HG03103 (cell line): ENCODE data around the gene PHACTR3.

Source experiments
- ATAC-seq: cut with Tn5 transposase; IDR thresholded peaks from one replicate; pipeline ENCODE4 v1.9.1; 2021; ENCODE audit warnings: low read depth; ENCODE audit not compliant: unreplicated experiment

PHACTR3 gene

GRCh38 chr20:59587570-59587969 is 16.8 kb upstream of the PHACTR3 start:
- ATAC-seq: no peak

DNA sequence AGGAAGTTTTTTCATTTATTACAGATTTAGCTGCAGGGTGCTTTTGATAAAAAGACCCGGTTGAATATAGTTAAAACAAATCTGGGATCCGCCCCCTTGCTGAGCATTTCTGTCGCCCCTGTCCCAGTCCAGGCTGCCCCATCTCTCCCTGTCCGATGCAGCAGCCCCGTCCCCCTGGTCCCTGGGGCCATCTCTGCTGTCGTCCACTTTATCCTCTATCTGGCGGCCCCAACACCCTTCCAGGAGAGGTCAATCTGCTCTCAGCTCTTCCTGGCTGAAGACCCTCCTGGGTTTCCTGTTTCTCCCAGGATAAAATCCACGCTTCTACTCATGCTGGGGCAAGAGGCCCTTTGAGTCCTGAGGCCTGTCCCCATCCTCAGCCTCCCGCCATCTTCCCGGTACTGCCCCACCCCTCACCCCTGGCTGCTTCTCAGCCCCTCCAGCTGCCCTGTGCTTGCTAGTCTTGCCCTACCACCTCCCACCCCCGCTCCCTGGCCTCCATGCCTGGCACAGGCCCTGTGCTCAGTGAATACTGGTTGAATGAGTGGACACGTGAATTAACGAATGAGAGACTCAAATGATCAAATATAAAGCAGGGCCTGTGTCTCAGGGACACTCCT is 16.0 kb upstream of the PHACTR3 start:
- no peak for ATAC-seq

DNA sequence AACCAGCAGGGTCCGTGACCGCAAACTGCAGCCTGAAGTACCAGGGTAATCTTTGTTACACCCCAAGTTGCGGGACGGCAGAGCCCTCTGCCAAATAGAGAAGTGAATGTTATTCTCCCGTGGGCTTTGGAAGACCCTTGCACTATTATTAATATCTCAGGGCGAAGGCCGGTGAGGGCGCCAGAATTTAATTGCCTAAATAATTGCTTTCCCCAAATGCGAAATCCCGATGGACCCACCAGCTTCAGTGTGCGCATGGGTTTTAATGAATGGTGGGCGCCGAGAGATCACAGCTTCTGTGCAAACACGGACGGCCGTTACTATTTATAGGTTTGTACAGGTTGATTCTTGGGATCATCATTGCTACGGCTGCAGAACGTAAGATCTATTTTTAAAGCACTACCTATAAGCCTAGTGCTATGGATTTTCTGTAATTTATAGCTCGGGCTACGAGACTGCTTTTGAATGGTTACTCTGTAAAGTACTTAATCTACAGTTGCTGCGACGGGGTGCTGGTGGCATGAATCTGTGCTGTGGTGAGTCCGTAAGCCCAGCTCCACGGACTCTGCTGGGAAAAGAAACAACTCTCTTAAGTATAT is 15.2 kb upstream of the PHACTR3 start:
- no peak for ATAC-seq

DNA sequence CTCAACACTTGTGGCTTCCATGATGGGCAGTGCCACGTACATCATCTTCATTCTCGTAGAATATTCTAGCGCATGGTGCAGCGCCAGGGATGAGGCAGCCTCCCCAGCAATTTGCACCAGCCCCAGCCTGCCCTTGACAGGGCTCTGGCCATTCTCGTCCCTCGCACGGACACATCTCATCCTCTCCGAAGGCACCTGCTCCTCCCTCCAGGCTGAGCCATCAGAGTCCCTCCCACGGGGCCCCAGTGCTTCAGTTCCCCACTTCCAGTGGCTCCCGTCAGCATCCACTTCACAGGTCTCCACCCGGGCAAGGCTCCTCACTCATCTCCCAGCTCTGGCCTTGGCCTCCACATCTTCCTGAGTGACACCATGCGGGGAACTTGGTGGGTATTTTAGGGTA is 13.3 kb upstream of the PHACTR3 start:
- ATAC-seq: no peak

GRCh38 chr20:59596690-59597089 is 7.7 kb upstream of the PHACTR3 start:
- ATAC-seq: no peak

GRCh38 chr20:59597240-59597639 is 7.1 kb upstream of the PHACTR3 start:
- ATAC-seq: no peak

DNA sequence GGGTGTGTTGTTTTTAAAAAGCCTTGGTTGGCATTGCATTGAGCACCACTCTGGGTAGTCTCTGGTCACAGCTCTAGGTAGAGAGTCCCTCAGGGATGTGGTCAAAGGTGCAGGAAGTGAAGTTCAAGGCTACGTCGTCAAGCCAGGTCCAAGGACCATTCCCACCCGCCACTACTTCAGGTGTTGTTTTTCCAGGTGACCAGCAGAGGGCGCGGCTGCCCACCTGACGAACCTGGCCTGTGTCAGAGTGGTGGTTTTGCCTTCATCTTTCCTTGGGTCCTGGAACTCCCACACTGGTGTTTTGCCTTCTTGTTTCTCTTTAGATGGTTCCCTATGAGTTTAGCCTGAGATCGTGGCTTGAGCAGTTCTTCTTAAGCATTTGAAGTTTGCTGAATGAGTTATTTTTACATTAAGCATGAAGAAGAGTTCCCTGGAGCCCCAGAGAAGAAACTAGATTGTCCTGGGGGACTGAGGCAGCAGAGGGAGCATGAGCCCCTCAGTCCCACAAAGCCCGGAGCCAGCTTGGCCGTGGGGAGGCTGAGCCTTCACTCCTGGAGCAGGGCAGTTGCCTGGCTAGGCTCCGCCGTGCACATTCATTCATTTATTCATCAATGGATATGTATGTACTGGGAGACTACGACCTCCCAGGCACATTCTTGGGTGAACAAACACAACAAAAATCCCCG is 5.6 kb upstream of the PHACTR3 start:
- peak; percentile 81 for ATAC-seq

- ATAC-seq: no peak
Observed at GRCh38 chr20:59599941-59600340, 4.4 kb upstream of the PHACTR3 start.

DNA sequence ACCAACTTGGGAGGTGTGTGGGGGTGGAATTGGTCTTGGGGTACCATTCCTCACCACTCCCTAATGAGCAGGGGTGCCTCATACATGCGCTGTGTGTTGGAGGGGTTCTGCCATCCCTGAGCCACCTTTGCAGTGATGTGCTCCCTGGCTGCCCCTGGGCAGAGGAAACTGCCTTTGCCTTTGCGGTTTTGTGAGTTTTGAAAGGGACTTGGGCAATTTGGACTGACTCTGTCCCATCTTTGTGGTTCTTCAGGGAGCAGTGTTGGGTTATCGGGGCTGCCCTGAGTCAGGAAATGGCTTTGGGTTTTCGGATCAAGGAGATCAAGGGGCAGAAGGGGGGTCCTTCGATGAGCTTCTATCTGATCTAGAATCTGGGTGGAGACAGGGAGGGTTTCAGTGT is 3.9 kb upstream of the PHACTR3 start:
- no peak for ATAC-seq

- no peak for ATAC-seq
Observed at GRCh38 chr20:59602546-59603080, 1.7 kb upstream of the PHACTR3 start.

GRCh38 chr20:59603176-59603575 is 1.2 kb upstream of the PHACTR3 start:
- ATAC-seq: no peak

DNA sequence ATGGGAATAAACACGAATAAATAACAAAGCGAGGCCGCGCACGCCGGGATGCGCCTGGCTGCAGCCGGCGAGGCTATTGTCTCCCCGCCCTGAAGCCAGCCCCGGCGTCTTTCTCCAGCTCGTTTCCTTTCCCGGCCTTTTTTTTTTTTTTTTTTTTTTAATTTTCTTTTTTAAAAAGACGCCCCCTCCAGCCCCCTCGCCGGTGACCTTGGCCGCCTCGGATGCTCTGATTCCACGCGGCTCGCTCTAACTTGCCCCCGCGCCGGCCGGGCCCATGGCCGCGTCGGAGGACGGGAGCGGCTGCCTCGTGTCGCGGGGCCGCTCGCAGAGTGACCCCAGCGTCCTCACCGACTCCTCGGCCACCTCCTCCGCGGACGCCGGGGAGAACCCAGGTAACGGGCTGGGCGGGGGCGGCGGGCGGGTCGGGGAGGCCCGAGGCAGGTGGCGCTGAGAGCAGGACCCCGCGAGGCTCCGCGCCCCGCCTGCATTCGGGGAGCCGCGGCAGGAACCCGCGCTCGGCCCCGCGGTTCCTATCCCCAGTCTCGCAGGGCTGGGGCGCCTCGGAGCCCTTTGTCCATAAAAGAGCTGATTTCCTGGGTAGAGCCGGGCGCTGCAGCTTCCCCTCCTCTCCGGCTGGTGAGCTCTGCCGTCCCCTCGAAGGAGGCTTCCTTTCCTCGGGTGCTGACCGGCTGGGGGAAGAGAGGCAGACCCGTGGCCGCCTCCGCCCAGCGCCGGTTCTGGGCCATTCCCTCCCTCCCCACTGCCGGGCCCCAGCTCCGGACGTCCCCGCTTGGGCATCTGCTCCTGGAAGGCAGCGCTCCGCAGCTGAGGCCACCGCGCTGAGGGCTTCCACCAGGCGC is 631 bp downstream of the PHACTR3 start:
- no peak for ATAC-seq

GRCh38 chr20:59605601-59606364 is 1.4 kb downstream of the PHACTR3 start:
- ATAC-seq: no peak

DNA sequence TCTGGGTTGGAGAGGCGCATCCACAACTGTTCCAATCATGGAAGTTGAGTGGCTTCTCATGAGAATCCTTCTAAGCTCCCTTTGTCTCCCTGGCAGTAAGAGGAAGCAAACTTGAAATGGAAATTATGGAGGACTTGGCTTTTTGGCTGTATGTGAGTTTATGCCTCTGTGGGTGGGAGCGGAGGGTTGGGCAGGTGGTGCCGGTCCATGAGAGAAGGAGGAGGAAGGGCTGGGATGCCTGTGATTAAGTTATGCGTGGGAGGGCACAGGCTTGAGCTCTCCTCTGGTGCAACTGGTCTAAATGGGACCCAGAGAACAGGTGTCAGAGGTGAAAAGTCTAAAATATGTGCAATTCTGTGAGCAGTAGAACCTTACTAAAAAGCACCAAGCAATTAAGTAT is 2.2 kb downstream of the PHACTR3 start:
- no peak for ATAC-seq

DNA sequence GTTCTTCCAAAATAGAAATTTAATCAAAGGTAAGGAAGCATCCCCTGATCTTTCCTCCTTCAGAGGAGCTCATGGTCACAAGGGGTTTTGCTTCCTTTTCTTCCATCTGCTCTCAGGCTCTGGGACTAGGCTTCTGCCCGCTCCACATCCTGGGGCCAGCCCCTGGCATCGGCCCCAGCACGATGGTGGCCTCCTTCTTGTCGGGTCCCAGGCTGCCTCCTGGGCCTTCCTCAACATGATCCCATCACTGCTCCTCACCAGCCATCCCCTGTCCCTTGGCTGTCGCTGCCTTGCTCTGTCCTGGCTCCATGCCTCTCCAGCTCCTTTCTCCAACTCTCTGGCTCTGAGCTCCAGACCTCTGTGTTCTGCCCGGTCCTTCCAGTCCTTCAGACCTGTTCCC is 4.1 kb downstream of the PHACTR3 start:
- ATAC-seq: no peak

DNA sequence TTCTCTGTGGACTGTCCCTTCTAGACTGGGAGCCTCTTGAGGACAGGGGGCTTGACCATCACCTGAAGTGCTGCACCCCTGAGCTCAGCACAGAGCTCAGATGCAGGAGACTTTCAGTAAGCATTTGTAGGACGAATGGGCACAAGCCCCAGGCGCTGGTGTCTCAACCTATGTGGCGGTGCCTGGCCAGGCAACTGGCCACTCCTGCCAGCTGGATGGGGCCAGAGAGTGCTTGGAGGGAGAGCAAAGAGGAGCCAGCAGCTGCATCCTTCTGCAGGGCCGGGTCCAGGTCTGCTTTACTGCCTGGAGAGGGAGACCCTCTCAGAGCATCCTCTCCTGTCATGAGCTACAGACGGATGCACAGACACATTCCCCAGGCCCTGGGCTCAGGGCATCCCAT is 4.5 kb downstream of the PHACTR3 start:
- ATAC-seq: no peak

DNA sequence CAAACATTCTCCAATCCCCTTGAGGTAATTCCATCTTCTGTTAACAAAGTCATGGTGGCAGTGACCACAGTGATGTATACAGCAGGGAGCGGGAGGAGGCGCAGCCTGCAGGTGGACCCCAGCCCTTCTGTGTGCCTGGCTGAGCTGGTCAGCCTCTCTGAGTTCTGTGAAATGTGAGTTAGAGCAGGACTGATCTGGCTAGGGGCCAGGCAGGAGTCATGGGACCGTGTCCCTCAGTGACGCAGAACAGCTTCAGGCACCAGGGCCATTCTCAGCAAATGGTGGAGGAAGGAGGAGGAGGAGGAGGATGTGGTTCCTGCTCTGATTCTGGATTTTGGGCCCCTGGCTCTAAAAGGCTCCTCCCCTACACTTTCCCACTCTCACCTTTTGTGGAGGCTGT is 6.9 kb downstream of the PHACTR3 start:
- no peak for ATAC-seq

GRCh38 chr20:59613861-59614260 is 9.5 kb downstream of the PHACTR3 start:
- ATAC-seq: no peak

DNA sequence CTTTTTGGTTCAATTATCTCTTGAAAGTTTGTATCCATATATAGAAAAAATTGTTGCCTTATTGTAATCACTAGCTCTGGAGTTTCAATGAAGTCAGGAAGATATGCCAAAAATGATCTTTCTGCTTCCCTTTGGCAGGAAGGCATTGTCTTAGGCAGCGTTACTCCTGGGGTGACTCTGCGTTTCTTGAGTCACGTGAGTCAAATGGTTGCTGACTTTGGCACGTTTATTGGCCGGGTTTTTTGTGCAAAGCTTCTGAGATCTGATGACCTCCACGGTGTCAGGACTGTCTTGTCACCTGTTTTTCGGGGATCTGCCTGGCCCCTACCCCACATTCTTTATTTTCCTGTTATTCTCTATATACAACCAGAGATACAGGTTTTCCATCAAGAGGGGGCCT is 10.4 kb downstream of the PHACTR3 start:
- ATAC-seq: no peak

- ATAC-seq: no peak
Observed at GRCh38 chr20:59616306-59616705, 12.0 kb downstream of the PHACTR3 start.
